Iris pigment epithelial cell (primary cell): Measurements from ENCODE around the gene SPATA20.

Experiments
- DNase-seq: peaks from one replicate; pipeline ENCODE4 v3.0.0-alpha.2; 2011; ENCODE audit warnings: low read depth

The SPATA20 gene

GRCh38 chr17:50520483-50520882, 26.5 kb upstream of the SPATA20 start:
- DNase-seq, result no peak

GRCh38 chr17:50521514-50521913, 25.5 kb upstream of the SPATA20 start:
- DNase-seq, result no peak

GRCh38 chr17:50522766-50523165, 24.2 kb upstream of the SPATA20 start:
- DNase-seq, result no peak

- no peak for DNase-seq
Measured at GRCh38 chr17:50523208-50523607, 23.8 kb upstream of the SPATA20 start.

GRCh38 chr17:50524838-50525237, 22.1 kb upstream of the SPATA20 start:
- DNase-seq, result no peak

- no peak for DNase-seq
Measured at GRCh38 chr17:50527155-50527762, 19.7 kb upstream of the SPATA20 start.

GRCh38 chr17:50527949-50528474, 19.0 kb upstream of the SPATA20 start:
- no peak for DNase-seq

GRCh38 chr17:50529849-50530248, 17.1 kb upstream of the SPATA20 start:
- no peak for DNase-seq

GRCh38 chr17:50531428-50532025, 15.4 kb upstream of the SPATA20 start:
- DNase-seq, result no peak

GRCh38 chr17:50532452-50533024, 14.4 kb upstream of the SPATA20 start, which contains the start of gene EPN3:
Gene EPN3, plus strand, starts transcription at chr17:50532735. Its CDS starts 3,822 bp downstream, at chr17:50536557.
- no peak for DNase-seq

- DNase-seq, result no peak
Measured at GRCh38 chr17:50533185-50533584, 13.8 kb upstream of the SPATA20 start.

GRCh38 chr17:50533720-50534148, 13.2 kb upstream of the SPATA20 start:
- peak; percentile 28 for DNase-seq

- DNase-seq, result no peak
Measured at GRCh38 chr17:50534222-50534978, 12.6 kb upstream of the SPATA20 start.

- DNase-seq, result no peak
Measured at GRCh38 chr17:50534979-50535326, 12.0 kb upstream of the SPATA20 start.

- no peak for DNase-seq
Measured at GRCh38 chr17:50535407-50535806, 11.6 kb upstream of the SPATA20 start.

GRCh38 chr17:50536683-50537646, 10.0 kb upstream of the SPATA20 start:
- no peak for DNase-seq

- no peak for DNase-seq
Measured at GRCh38 chr17:50537721-50538548, 9.0 kb upstream of the SPATA20 start.

GRCh38 chr17:50538549-50539410, 8.2 kb upstream of the SPATA20 start:
- no peak for DNase-seq

GRCh38 chr17:50539762-50540559, 7.0 kb upstream of the SPATA20 start:
- no peak for DNase-seq
